DMS153 treated with DMSO at 0.1 percent for 48 hours (cell line): Measurements from ENCODE around the gene TBXA2R.
"Not testable (repeated sequence)": the region's sequence is repeated elsewhere in the genome, so short reads cannot be mapped to it uniquely, and the experiment has no call there.

ENCODE experiments used
- DNase-seq: peaks from one replicate; lab custom pipeline; 2025; ENCODE audit not compliant: unreplicated experiment; lab: John Stamatoyannopoulos, UW

The TBXA2R gene

GRCh38 chr19:3606690-3607289 is at the start of gene TBXA2R:
TBXA2R (minus strand) TSS chr19:3606875; CDS start chr19:3600634, 6,241 bp downstream.
- DNase-seq, result no peak

GRCh38 chr19:3656073-3656746 is 49.5 kb upstream of the TBXA2R start:
- no peak for DNase-seq

DNA sequence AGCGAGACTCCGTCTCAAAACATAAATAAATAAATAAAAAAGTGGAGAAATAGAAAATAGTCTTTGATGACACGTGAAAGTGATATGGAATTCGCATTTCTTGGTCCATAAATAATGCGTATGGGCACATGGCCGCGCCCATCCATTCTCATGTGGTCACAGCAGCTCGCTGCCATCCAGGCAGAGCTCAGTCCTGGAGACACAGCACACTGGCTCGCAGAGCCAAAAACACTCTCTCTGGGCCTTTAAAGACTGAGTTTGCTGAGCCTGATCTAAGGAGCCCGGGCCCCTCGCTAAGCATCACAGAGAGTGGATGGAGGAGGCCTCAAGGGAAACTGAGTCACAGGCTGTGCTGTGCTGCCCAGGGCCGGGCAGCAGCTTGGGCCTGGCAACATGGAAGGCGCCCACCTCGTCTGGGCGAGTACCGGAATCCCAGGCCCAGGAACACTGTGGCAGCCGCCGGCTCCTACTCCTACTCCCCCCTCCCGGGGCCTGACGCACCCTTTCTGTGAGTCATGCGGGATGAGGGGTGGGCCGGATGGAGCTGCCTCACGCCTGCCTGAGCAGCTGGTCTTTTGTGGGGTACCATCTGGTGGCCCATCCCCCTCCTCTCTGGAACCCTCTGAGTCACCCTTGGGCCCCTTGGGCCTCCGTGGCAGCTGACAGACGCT is 48.9 kb upstream of the TBXA2R start:
- no peak for DNase-seq

DNA sequence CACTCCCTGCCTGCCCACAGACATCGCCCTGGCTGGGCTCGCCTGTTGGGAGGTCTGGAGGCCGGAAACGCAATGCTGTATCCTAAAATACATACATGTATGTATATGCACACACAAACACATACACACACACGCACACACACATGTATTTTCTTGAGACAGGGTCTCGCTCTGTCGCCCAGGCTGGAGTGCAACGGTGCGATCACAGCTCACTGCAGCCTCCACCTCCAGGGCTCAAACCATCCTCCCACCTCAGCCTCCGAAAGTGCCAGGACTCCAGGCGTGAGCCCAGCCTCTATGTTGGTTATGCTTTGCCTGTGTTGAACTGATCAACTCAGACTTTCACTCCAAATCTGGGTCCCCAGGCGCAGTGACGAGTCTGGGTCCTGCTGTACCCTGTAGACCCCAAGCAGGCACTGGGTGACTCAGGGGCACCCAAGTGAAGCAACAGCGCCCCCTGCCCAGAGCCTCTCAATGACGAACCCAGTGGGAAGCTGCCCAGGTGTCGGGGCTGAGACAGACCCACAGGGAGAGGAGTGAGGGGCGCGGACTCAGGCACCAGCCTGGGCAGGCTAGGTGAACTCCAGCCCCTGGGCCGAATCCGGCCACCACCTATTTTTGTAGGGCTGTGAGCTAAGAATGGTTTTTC is 47.3 kb upstream of the TBXA2R start:
- DNase-seq, result no peak

- no peak for DNase-seq
These were observed 46.6 kb upstream of the TBXA2R start for GRCh38 chr19:3653081-3653795.

GRCh38 chr19:3652422-3652821 is 45.7 kb upstream of the TBXA2R start:
- no peak for DNase-seq

GRCh38 chr19:3651684-3652083 is 45.0 kb upstream of the TBXA2R start:
- no peak for DNase-seq

GRCh38 chr19:3649888-3650287 is 43.2 kb upstream of the TBXA2R start:
- no peak for DNase-seq

GRCh38 chr19:3648037-3648905 is 41.6 kb upstream of the TBXA2R start:
- no peak for DNase-seq

GRCh38 chr19:3647102-3647501 is 40.4 kb upstream of the TBXA2R start:
- not testable (repeated sequence) for DNase-seq

DNA sequence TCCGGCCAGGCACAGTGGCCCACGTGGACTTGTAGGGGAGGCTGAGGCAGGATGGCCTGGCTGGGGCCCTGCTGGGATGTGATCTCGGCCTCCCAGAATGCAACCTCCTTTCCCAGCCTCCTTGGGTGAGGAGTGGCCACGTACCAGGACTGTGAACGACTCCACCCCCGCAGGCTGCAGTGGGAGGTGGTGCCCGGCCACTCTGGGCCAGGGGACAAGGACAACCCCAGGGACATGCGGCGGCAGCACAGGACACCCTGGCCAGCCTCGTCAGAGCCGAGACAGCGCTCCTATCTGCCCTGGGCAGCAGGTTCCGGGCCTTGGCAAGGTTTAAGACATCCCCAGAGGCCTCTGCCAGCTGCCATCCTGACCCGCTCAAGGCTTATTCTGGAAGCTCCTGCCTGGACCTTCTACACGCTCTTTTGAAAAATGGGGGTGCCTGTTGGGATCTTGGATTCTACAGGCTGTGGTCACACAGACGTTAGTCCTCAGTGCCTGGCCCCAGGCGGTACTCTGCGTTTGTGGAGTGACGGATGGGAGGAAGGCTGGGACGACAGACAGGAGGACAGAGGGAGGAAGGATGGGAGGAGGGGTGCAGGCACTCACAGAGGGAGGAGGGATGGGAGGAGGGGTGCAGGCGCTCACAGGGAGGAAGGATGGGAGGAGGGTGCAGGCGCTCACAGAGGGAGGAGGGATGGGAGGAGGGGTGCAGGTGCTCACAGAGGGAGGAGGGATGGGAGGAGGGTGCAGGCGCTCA is 39.8 kb upstream of the TBXA2R start:
- no peak for DNase-seq

- no peak for DNase-seq
These were observed 39.1 kb upstream of the TBXA2R start for GRCh38 chr19:3645726-3646125.

- DNase-seq, result no peak
These were observed 38.4 kb upstream of the TBXA2R start for GRCh38 chr19:3645067-3645396.

DNA sequence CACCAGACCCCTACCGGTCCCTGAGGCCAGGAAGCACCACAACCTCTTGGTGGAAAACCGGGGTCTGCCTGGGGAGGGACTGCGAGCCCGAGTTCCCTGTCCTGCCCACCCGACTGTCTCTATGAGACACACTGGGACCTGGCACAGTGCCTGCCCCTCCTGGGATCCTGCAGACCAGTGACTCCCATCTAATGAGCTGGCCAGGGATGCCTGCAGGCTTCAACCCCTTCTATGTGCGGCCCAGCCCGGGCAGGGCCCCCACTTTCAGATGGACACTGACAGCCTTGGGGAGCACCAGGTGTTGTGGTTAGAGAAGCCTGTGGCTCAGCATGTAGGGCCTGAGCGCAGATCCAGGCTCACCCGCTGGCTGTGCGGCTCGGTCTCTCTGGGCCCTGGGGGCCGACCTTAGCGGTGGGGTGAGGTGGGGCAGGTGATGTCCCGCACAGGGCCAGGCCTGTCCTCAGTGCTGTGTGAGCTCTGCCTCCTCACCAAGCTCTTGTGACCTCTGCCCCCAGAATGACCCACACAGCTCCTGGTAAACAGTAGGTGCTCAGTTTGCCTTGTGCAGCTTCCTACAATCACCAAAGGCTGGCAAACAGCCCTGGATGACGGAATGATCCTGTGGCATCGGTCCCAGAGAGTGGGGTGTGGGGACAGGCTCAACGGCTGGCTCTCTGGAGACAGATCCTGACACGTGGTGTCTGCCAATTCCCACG is 37.8 kb upstream of the TBXA2R start:
- no peak for DNase-seq

DNA sequence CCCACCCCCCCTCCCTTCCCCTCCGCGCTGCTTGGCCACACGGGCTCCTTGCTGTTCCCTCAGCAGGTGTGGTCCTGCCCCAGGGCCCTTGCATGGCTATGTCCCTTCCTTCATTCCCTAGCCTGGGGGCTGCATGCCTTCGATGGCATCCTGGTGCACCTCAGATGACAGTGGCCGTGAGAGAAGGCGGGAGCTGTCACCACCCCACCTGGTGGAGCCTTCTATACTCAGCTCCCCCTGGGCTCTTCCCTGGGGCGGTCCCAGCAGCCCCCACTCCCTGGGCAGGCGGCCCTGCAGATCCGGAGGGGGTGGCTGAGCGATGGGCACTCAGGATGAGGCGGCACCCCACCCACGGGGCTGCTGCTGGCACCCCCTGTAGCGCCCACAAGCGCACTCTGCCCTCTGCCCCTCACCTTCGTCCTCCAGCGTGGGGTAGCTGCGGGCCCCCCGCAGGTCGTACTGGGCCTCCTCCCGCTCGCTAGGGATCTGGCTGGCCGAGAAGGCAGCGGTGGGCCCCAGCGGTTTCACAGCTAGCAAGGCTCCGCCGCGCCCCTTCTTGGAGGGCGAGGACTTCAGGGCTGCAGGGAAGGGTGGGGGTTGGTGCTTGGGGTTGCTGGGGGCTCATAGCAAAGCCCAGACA is 37.1 kb upstream of the TBXA2R start:
- DNase-seq, result no peak

DNA sequence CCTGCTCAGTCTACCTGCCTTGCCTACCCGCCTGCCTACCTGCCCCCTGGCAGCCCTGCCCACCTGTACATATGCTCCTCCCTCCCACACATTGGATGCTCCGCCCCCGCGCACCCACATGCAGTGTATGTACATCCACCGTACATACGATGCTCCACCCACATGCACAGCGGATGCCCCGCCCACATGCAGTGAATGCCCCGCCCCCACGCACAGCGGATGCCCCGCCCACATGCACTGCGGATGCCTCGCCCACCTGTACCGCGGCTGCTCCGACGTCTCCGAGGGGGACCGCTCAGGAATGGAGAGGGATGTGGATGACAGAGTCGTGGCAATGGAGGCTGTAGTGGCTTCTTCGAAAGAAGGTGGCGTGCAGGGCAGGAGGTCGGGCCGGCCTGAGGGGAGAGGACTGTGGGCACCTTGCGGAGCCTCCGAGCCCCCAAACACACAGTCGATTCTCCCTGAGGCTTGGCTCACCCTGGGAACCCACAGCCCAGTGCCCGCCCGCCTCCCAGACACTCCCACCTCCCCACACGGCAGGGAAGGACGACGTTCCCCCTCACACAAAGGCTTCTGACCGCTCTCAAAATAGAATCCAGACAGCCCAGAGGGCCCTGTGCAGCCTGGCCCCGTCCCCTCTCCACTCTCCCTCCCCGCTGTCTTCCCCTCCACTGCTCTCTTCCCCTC is 36.5 kb upstream of the TBXA2R start:
- DNase-seq, result no peak

DNA sequence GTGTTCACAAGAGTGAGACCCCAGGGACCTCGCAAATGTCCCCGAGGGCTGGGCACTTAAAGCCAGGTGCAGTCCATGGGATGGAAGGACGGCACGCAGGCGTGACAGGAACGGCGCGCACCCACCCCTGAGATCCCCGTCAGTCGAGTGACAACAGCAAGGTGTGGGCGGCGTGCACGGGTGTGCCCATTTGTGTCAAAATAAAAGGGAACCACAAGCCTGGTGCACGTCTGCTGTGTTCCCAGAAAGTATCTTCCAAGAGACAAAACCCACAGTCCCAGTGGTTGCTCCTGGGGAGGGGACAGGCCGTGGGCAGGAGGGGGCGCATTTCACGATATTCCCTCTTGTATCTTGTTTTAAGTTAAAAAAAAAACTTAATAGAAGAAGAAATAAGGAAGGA is 35.6 kb upstream of the TBXA2R start:
- no peak for DNase-seq
